ENCODE measurements around the gene AP3B2. TPM values are rescaled to one million over a fixed set of nuclear protein-coding genes. Genes with fewer than 3 reads are reported as not detected.

The AP3B2 gene
- polyA plus RNA-seq, 1 experiment = 0.22 TPM

DNA sequence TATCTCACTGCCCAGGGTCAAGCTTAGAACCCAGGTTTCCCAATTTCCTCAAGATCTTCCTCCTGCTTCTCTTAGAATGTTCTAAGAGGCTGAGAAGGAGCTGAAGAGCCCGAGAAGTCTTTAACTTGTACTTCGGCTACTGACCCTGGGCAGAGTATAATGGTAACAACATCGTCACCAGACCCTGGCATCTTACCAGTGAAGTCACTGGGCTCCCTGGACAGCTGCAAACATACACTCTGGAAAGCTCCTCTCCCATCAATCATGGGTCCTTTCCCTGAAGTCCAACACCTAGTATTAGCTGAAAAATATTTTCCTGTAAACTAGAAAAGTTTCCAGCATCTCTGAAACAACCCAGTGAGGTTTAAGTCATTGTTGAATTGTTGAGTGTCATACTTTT is 85.2 kb downstream of the AP3B2 start:
- ChIA-PET POLR2A (no interaction called here), CTCF (no interaction called here)
- Histone ChIP-seq H3K4me3 (ENCODE audit: low read depth, low read length) (no peak overlapping the region), H3K27me3 (ENCODE audit: control insufficient read depth, insufficient read depth, low read length) (no peaks in the 10 kb centered on the region), H3K9me3 (ENCODE audit: control insufficient read depth, insufficient read depth, low read length) (no peaks in the 10 kb centered on the region), H3K27ac (ENCODE audit: low read depth, low read length) (no peak overlapping the region)
- TF ChIP-seq, protein P1, sequence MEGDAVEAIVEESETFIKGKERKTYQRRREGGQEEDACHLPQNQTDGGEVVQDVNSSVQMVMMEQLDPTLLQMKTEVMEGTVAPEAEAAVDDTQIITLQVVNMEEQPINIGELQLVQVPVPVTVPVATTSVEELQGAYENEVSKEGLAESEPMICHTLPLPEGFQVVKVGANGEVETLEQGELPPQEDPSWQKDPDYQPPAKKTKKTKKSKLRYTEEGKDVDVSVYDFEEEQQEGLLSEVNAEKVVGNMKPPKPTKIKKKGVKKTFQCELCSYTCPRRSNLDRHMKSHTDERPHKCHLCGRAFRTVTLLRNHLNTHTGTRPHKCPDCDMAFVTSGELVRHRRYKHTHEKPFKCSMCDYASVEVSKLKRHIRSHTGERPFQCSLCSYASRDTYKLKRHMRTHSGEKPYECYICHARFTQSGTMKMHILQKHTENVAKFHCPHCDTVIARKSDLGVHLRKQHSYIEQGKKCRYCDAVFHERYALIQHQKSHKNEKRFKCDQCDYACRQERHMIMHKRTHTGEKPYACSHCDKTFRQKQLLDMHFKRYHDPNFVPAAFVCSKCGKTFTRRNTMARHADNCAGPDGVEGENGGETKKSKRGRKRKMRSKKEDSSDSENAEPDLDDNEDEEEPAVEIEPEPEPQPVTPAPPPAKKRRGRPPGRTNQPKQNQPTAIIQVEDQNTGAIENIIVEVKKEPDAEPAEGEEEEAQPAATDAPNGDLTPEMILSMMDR (IDR thresholded peaks at IDR 0.05; ENCODE audit: low read depth, low read length) = no peak
- DNase-seq (ENCODE audit: low read depth, low spot score) = no peak

DNA sequence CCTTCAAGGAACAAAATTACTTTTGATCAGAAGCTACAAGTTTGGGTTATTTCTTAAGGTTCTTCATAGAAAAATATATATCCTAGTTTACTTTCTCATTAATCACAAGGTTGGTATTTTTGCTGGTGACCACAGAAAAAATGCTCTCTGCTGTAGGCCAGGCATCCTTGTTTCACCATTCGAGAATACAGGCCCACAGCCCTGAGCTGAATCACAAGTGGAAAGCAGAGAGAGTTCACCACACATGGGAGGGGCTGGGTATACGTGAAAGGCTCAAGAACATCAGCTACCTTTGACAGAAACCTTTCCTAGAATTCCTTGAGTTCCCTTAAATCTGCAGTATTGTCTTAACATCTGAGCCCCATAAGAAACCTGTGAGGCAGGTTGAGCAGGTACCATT is 85.7 kb downstream of the AP3B2 start:
- no peaks in the 10 kb centered on the region for H3K27me3 ChIP-seq (ENCODE audit: control insufficient read depth, insufficient read depth, low read length)
- DNase-seq (ENCODE audit: low read depth, low spot score) = no peak
- no peak overlapping the region for H3K27ac ChIP-seq (ENCODE audit: low read depth, low read length)
- H3K9me3 ChIP-seq (ENCODE audit: control insufficient read depth, insufficient read depth, low read length) = no peaks in the 10 kb centered on the region
- ChIA-PET CTCF (interaction anchor here (0.6 kb wide), 1 partner anchor 82 kb away, joined by 3 read pairs; no protein-coding TSS in a partner anchor), POLR2A (no interaction called here)
- H3K4me3 ChIP-seq (ENCODE audit: low read depth, low read length) = no peak overlapping the region
- TF ChIP-seq, protein P1 (IDR thresholded peaks at IDR 0.05; ENCODE audit: low read depth, low read length) = no peak

DNA sequence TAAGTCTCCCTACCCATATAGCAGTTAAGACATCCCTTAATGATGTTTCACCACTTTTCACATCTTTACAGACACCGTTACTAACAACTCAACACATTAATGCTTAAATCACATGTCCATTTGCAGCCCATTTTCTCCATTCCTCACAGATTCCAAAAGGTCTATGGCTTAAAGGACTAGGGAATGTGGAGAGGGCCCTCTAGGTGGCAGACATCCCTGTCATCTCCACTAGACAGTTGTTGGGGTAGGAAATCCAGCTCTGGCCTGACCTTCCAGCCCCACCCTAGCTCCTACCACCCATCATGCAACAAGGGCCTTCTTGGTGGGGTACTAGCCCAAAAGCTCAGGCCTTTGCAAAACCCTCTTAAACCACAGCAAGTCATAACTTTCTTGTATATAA is 87.7 kb downstream of the AP3B2 start:
- Histone ChIP-seq H3K4me3 (ENCODE audit: low read depth, low read length) (no peak overlapping the region), H3K9me3 (ENCODE audit: control insufficient read depth, insufficient read depth, low read length) (no peaks in the 10 kb centered on the region), H3K27ac (ENCODE audit: low read depth, low read length) (no peak overlapping the region), H3K27me3 (ENCODE audit: control insufficient read depth, insufficient read depth, low read length) (no peaks in the 10 kb centered on the region)
- ChIA-PET CTCF (no interaction called here), POLR2A (no interaction called here)
- TF ChIP-seq, protein P1 (IDR thresholded peaks at IDR 0.05; ENCODE audit: low read depth, low read length) = no peak
- DNase-seq (ENCODE audit: low read depth, low spot score) = no peak

DNA sequence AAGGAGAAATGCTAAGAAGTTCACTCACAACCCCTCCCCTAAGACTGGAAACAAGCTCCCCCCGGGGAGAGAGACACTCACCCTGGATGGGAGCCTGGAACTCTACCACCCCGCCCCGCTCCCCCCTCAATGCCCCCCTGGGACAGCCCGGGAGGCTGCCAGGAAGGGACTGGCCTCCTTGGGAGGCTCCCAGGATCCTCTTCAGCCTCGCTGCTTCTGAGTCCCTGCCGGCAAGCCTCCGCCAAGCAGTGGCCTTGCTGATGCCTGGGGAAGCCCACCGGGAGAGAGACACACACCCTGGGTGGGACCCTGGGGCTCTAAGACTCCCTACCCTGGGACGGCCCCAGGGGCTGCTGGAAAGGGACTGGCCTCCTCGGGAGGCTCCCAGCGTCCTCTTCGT is 95.9 kb downstream of the AP3B2 start:
- H3K27ac ChIP-seq (ENCODE audit: low read depth, low read length) = no peak overlapping the region
- peaks cover 4% of the 10 kb centered on the region for H3K27me3 ChIP-seq (ENCODE audit: control insufficient read depth, insufficient read depth, low read length)
- ChIA-PET POLR2A (no interaction called here), CTCF (no interaction called here)
- TF ChIP-seq, protein P1 (IDR thresholded peaks at IDR 0.05; ENCODE audit: low read depth, low read length) = no peak
- no peaks in the 10 kb centered on the region for H3K9me3 ChIP-seq (ENCODE audit: control insufficient read depth, insufficient read depth, low read length)
- DNase-seq (ENCODE audit: low read depth, low spot score) = no peak
- H3K4me3 ChIP-seq (ENCODE audit: low read depth, low read length) = no peak overlapping the region

DNA sequence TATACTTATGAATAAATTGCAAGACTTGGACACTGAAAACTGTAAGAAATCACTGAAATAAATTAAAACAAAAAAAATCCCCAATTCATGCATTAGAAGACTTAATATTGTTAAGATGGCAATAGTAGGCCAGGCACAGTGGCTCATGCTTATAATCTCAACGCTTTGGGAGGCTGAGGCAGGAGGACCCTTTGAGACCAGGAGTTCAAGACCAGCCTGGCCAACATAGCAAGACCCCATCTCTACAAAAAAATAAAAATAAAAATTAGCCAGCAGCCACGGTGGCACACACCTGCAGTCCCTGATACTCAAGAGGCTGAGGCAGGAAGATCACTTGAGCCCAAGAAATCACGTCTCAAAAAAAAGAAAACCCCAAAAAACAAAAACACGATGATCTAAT is 98.3 kb downstream of the AP3B2 start:
- Histone ChIP-seq H3K27me3 (ENCODE audit: control insufficient read depth, insufficient read depth, low read length) (peaks cover 4% of the 10 kb centered on the region), H3K4me3 (ENCODE audit: low read depth, low read length) (no peak overlapping the region), H3K9me3 (ENCODE audit: control insufficient read depth, insufficient read depth, low read length) (no peaks in the 10 kb centered on the region), H3K27ac (ENCODE audit: low read depth, low read length) (no peak overlapping the region)
- no peak for DNase-seq (ENCODE audit: low read depth, low spot score)
- ChIA-PET CTCF (no interaction called here), POLR2A (no interaction called here)
- TF ChIP-seq, protein P1 (IDR thresholded peaks at IDR 0.05; ENCODE audit: low read depth, low read length) = no peak

Other genes with a start within 250 kb of the AP3B2 start
- 4,215 and 4,363 TPM in 2 replicates for gene RPS17, start 169.4 kb downstream of the AP3B2 start, polyA plus RNA-seq (2011; rRNA removed)
- gene CPEB1, start 62.5 kb downstream of the AP3B2 start, polyA plus RNA-seq (2011; rRNA removed) = 8.3 and 8.4 TPM in 2 replicates
- not detected in 2 replicates for gene FSD2, start 96.2 kb upstream of the AP3B2 start, polyA plus RNA-seq (2011; rRNA removed)
- 3.1 and 3.6 TPM in 2 replicates for gene WHAMM, start 99.8 kb upstream of the AP3B2 start, polyA plus RNA-seq (2011; rRNA removed)
- gene HOMER2, start 242.8 kb upstream of the AP3B2 start, polyA plus RNA-seq (2011; rRNA removed) = 0.61 and 1.1 TPM in 2 replicates